ENCODE results near the gene IGF1R. TPM values are rescaled to one million over a fixed set of nuclear protein-coding genes. Genes with fewer than 3 reads are reported as not detected.

Gene IGF1R
- total and polyA plus RNA-seq, 8 donors, result 8.1 to 50.3 (median 36.0) TPM

DNA sequence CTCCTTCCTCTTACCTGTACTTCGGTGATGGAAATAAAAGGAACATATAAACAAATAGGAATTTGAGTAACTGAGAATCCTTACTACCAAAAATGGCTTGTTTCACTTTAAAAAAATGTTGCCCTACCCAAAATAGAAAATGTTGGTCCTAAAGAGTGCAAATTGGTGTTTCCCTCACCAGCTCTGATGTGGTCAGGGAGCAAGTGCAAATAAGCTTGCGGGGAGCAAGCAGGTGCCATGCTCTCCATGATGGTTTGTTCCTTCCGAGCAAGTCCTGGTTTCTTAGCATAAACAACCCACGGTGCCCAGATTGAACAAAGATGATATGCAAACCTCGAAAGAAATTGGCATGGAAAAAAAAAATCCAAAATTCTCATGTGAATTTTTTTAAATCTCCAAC lies 290.5 kb downstream of the IGF1R start:
- ATAC-seq, result no peak
- DNase-seq, result no peak
- intact Hi-C loops (cut with DNase I), result no loop called here
- peaks cover 0 to 14% (median 0%) of the 10 kb centered on the region in 3 donors for H3K36me3 ChIP-seq
- no peaks in the 10 kb centered on the region for H3K27me3 ChIP-seq
- no peak overlapping the region for H3K27ac ChIP-seq
- peaks cover 5 to 26% (median 9%) of the 10 kb centered on the region in 3 donors for H3K4me1 ChIP-seq
- WGBS, 2 donors, result 87 to 88% methylated on average over 5 of the region's 5 CpGs
- TF ChIP-seq, protein P1, sequence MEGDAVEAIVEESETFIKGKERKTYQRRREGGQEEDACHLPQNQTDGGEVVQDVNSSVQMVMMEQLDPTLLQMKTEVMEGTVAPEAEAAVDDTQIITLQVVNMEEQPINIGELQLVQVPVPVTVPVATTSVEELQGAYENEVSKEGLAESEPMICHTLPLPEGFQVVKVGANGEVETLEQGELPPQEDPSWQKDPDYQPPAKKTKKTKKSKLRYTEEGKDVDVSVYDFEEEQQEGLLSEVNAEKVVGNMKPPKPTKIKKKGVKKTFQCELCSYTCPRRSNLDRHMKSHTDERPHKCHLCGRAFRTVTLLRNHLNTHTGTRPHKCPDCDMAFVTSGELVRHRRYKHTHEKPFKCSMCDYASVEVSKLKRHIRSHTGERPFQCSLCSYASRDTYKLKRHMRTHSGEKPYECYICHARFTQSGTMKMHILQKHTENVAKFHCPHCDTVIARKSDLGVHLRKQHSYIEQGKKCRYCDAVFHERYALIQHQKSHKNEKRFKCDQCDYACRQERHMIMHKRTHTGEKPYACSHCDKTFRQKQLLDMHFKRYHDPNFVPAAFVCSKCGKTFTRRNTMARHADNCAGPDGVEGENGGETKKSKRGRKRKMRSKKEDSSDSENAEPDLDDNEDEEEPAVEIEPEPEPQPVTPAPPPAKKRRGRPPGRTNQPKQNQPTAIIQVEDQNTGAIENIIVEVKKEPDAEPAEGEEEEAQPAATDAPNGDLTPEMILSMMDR (IDR thresholded peaks at IDR 0.05), result no peak
- FAIRE-seq, result no peak
- no peaks in the 10 kb centered on the region for H3K9me3 ChIP-seq
- no peak overlapping the region for H3K4me3 ChIP-seq

DNA sequence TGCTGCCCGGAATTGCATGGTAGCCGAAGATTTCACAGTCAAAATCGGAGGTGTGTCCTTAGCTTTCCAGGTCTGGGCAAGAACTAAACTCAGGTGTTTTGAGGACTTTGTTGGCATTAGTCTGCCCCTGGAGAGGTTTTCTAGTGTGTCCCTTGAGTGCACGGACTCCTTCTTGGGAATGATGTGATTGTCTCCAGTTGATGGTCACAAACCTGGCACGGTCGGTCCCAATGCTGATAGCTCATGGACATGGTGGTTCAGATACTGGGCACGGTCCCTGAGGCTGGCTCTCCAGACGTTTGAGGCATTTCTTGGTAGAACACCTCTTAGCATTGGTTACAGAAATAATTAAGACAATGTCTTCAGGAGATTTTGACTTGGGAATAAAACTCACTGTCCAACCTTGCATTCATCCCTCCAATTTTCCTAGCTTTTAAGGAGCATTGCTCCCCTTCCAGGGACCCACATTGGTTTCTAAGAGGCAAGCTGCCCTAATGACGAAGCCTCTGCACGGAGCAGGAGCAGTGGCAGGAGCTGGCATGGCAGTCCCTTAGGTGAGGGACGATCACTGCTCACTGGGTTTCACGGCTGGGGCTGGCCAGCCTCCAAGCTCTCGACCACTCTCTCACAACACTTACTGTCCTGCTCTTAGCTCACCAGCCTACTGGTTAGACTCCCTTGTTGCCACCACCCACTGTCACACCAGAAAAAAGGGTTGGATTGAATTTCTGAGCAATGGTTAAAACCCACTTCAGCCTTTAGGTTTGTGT lies 291.2 kb downstream of the IGF1R start:
- no peak for DNase-seq
- no peak for FAIRE-seq
- no peak overlapping the region for H3K4me3 ChIP-seq
- TF ChIP-seq, protein P1 (IDR thresholded peaks at IDR 0.05), result no peak
- H3K36me3 ChIP-seq, result peaks cover 0 to 14% (median 0%) of the 10 kb centered on the region in 3 donors
- no peaks in the 10 kb centered on the region for H3K9me3 ChIP-seq
- no peak for ATAC-seq
- H3K27ac ChIP-seq, result no peak overlapping the region
- peaks cover 12 to 31% (median 16%) of the 10 kb centered on the region in 3 donors for H3K4me1 ChIP-seq
- intact Hi-C loops (cut with DNase I), result no loop called here
- no peaks in the 10 kb centered on the region for H3K27me3 ChIP-seq
- 77 to 83% methylated on average over 13 of the region's 13 CpGs for WGBS, 2 donors

DNA sequence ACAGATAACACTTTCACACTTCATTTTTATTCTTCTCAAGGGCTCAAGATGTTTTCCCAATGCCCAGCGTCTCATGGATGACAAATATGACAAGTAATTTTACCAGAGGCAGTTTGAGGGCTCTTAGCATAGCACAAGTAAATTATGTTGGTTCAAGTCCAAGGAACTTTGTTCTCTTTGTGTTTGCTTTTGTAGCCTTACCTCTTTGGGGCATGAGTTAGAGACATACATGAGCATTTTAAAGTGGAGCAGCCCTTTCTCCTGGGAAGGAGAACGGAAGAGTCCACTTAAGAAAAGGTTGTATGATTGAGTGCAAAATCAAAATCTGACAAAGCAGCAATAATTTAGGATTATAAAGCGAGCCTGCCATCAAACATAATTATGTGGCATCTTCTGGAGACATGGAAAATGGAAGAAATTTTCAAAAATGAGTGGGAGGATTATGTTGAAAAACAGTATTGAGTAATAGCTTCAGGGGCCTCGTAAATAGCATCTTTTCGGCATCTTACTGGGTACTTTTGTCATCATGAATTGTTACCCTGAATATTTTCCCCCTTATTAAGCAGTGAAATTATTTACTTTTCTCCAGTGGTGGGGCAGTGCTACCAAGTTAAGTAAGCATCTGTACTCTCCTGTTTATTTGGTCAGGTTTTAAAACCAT lies 293.4 kb downstream of the IGF1R start:
- intact Hi-C loops (cut with DNase I), result no loop called here

DNA sequence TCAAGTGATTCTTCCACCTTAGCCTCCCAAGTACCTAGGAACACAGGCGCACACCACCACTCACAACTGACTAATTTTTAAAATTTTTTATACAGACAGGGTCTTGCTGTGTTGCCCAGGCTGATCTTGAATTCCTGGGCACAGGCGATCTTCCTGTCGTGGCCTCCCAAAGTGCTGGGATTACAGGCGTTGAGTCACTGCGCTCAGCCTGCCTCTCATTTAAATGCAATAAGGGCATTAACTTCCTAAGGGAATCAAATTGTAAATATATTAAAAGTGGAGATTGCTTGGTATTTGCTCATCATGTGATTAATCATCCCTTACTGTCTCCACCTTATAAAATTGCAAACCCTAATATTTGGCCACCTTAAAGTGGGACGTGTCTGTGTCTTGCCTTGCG lies 294.1 kb downstream of the IGF1R start:
- Histone ChIP-seq H3K27me3 (no peaks in the 10 kb centered on the region), H3K36me3 (peaks cover 0 to 22% (median 7%) of the 10 kb centered on the region in 3 donors), H3K9me3 (no peaks in the 10 kb centered on the region), H3K4me1 (peaks cover 13 to 34% (median 17%) of the 10 kb centered on the region in 3 donors), H3K4me3 (no peak overlapping the region), H3K27ac (no peak overlapping the region)
- no peak for DNase-seq
- WGBS, 2 donors, result 96 to 99% methylated on average over 7 of the region's 7 CpGs
- TF ChIP-seq, protein P1 (IDR thresholded peaks at IDR 0.05), result no peak
- no peak for ATAC-seq
- no peak for FAIRE-seq
- intact Hi-C loops (cut with DNase I), result no loop called here

More for the DNA sequence above, 293.4 kb downstream of the IGF1R start:
- Histone ChIP-seq H3K4me1 (peaks cover 13 to 27% (median 17%) of the 10 kb centered on the region in 3 donors), H3K27me3 (no peaks in the 10 kb centered on the region), H3K27ac (peak overlapping the region in 1 of 4 donors; percentile 20), H3K9me3 (no peaks in the 10 kb centered on the region), H3K36me3 (peaks cover 0 to 22% (median 7%) of the 10 kb centered on the region in 3 donors), H3K4me3 (no peak overlapping the region)
- TF ChIP-seq, protein P1 (IDR thresholded peaks at IDR 0.05), result no peak
- FAIRE-seq, result no peak
- peak; percentile 33 to 76 (median 50) for ATAC-seq
- WGBS, 2 donors, result 54 to 55% methylated on average over 5 of the region's 5 CpGs
- DNase-seq, result no peak

Measured in pancreas (tissue), 10 donors.